HepG2 (cell line): ENCODE data around the gene SHISAL1. TPM values are rescaled to one million over a fixed set of nuclear protein-coding genes. Genes with fewer than 3 reads are reported as not detected.

ENCODE experiments used
- ATAC-seq: fragments of 200-7000 bp; cut with Tn5 transposase; 3 replicates; pipeline ENCODE4 v1.9.1; 2020; ENCODE audit warnings: mild to moderate bottlenecking, moderate library complexity
- BruUV-seq: library from RNA; stranded (reverse); fragments of 400-500 nt; replicated peaks from 2 replicates; lab custom pipeline; 2021; lab: Mats Ljungman, UMichigan
- CTCF ChIA-PET: fragments of 300-600 bp; formaldehyde crosslinking; extraction: SDS; loops from one replicate; lab custom pipeline; 2021; ENCODE audit warnings: low total read pairs, inconsistent platforms, low intra/inter-chr PET ratio; lab: Yijun Ruan, JAX
- POLR2A ChIA-PET: fragments of 350-600 bp; sonication (Branson Sonifier 250); formaldehyde crosslinking; loops from one replicate; lab custom pipeline; 2020; ENCODE audit warnings: antibody characterized with exemption, inconsistent platforms; lab: Yijun Ruan, JAX
- DNase-seq: peaks from one replicate; pipeline ENCODE4 v3.0.0-alpha.2; 2015; ENCODE audit warnings: low spot score
- FAIRE-seq: peaks from 3 replicates; lab custom pipeline; 2011; peaks lifted over from hg19 to GRCh38; lab: Jason Lieb, UNC
- H2AFZ ChIP-seq: one replicate; pipeline ENCODE4 v1.6.1; 2011; ENCODE audit warnings: low read length, inconsistent platforms
- H3K27ac ChIP-seq: fragments of 300-600 bp; 3 replicates; pipeline ENCODE4 v1.8.0; 2011; ENCODE audit warnings: mixed run types, mild to moderate bottlenecking, mixed read lengths, low read length, inconsistent platforms; ENCODE audit not compliant: insufficient read depth; ENCODE audit errors: extremely low read length
- H3K27me3 ChIP-seq, 2 experiments: fragments of 200-600 bp in 1 of 2; 2 replicates in 1 of 2; 3 replicates in 1 of 2; pipeline versions ENCODE4 v1.6.0 to v1.8.0; 2011; ENCODE audit warnings: low read length in 2 of 2, mild to moderate bottlenecking in 2 of 2, moderate library complexity in 2 of 2, inconsistent platforms in 1 of 2; ENCODE audit not compliant: insufficient read depth in 2 of 2, control insufficient read depth in 1 of 2
- H3K36me3 ChIP-seq, 2 experiments: fragments of 200-600 bp in 1 of 2; replicated peaks in 1 of 2; 2 replicates in 1 of 2; 3 replicates in 1 of 2; pipeline versions ENCODE4 v1.5.1 to v1.8.0; 2011; ENCODE audit warnings: low read length in 2 of 2, inconsistent platforms in 1 of 2; ENCODE audit not compliant: insufficient read depth in 2 of 2, control insufficient read depth in 1 of 2
- H3K4me1 ChIP-seq: 2 replicates; pipeline ENCODE4 v1.5.1; 2012; ENCODE audit warnings: low read length, inconsistent platforms; ENCODE audit not compliant: insufficient read depth
- H3K4me2 ChIP-seq: 2 replicates; pipeline ENCODE4 v1.6.0; 2011; ENCODE audit warnings: low read depth, low read length, inconsistent platforms
- H3K4me3 ChIP-seq, 3 experiments: fragments of 200-600 bp in 1 of 3; sonication (generic), shearing (Covaris generic) in 1 of 3; replicated peaks in 1 of 3; 2 replicates each; pipeline ENCODE4 v1.5.1; 2011 to 2016; ENCODE audit warnings: low read length in 3 of 3, inconsistent platforms in 2 of 3, low read depth in 2 of 3, mild to moderate bottlenecking in 2 of 3, control low read depth in 1 of 3, mixed read lengths in 1 of 3; ENCODE audit not compliant: insufficient read depth in 1 of 3
- H3K79me2 ChIP-seq: one replicate; pipeline ENCODE4 v1.6.1; 2011; ENCODE audit warnings: low read length, inconsistent platforms; ENCODE audit not compliant: insufficient read depth
- H3K9ac ChIP-seq: 2 replicates; pipeline ENCODE4 v1.6.0; 2011; ENCODE audit warnings: mild to moderate bottlenecking, low read depth, low read length, inconsistent platforms; ENCODE audit not compliant: insufficient read depth
- H3K9me3 ChIP-seq: 2 replicates; pipeline ENCODE4 v1.5.1; 2012; ENCODE audit warnings: mild to moderate bottlenecking, low read length
- H4K20me1 ChIP-seq: 2 replicates; pipeline ENCODE4 v1.6.0; 2011; ENCODE audit warnings: inconsistent platforms, mild to moderate bottlenecking, low read length, moderate library complexity; ENCODE audit not compliant: insufficient read depth
- AKNA ChIP-seq: sonication (generic); formaldehyde crosslinking; IDR thresholded peaks from 2 replicates; pipeline ENCODE4 v1.4.0; 2020; ENCODE audit warnings: missing genetic modification reagents, borderline replicate concordance
- CBX5 ChIP-seq: sonication (generic); formaldehyde crosslinking; IDR thresholded peaks from 2 replicates; pipeline ENCODE4 v1.4.0; 2020; ENCODE audit warnings: missing genetic modification reagents, borderline replicate concordance
- GPN1 ChIP-seq: sonication (generic); formaldehyde crosslinking; IDR thresholded peaks from 2 replicates; pipeline ENCODE4 v1.5.1; 2020; ENCODE audit warnings: missing genetic modification reagents, borderline replicate concordance
- MXD4 ChIP-seq: IDR thresholded peaks from 2 replicates; pipeline ENCODE4 v1.6.1; 2016; ENCODE audit warnings: mild to moderate bottlenecking, missing biosample characterization, missing genetic modification reagents
- NFRKB ChIP-seq: fragments of 450-650 bp; IDR thresholded peaks from 2 replicates; pipeline ENCODE4 v1.6.1; 2017
- PPARG ChIP-seq: conservative IDR thresholded peaks from 2 replicates; pipeline ENCODE4 v1.6.1; 2016; ENCODE audit warnings: missing biosample characterization, missing genetic modification reagents
- RXRB ChIP-seq: IDR thresholded peaks from 2 replicates; pipeline ENCODE4 v1.6.1; 2016; ENCODE audit warnings: borderline replicate concordance, missing genetic modification reagents, missing compliant biosample characterization
- SNAPC2 ChIP-seq: sonication (generic); formaldehyde crosslinking; IDR thresholded peaks from 2 replicates; pipeline ENCODE4 v1.8.1; 2022; ENCODE audit warnings: mild to moderate bottlenecking, missing genetic modification reagents
- SOX5 ChIP-seq: IDR thresholded peaks from 2 replicates; pipeline ENCODE4 v1.6.1; 2016; ENCODE audit warnings: borderline replicate concordance
- TCF7L2 ChIP-seq: IDR thresholded peaks from 2 replicates; pipeline ENCODE4 v1.6.1; 2011; ENCODE audit warnings: mild to moderate bottlenecking, low read depth, low read length, moderate library complexity
- ZFP90 ChIP-seq: sonication (generic); formaldehyde crosslinking; IDR thresholded peaks from 2 replicates; pipeline ENCODE4 v1.8.0; 2022; ENCODE audit warnings: missing genetic modification reagents, mild to moderate bottlenecking, inconsistent platforms, borderline replicate concordance
- ZNF180 ChIP-seq: sonication (generic); formaldehyde crosslinking; IDR thresholded peaks from 2 replicates; pipeline ENCODE4 v1.4.0; 2020; ENCODE audit warnings: low read depth, missing genetic modification reagents, borderline replicate concordance
- ZNF264 ChIP-seq: sonication (generic); formaldehyde crosslinking; IDR thresholded peaks from 2 replicates; pipeline ENCODE4 v1.4.0; 2020; ENCODE audit warnings: missing genetic modification reagents
- ZNF768 ChIP-seq: sonication (generic); formaldehyde crosslinking; IDR thresholded peaks from 2 replicates; pipeline ENCODE4 v1.4.0; 2020; ENCODE audit warnings: missing genetic modification reagents
- ZNF780A ChIP-seq: sonication (generic); formaldehyde crosslinking; IDR thresholded peaks from 2 replicates; pipeline ENCODE4 v1.8.0; 2022; ENCODE audit warnings: mild to moderate bottlenecking, missing genetic modification reagents, moderate library complexity
- ZNF784 ChIP-seq: sonication (generic); formaldehyde crosslinking; IDR thresholded peaks from 2 replicates; pipeline ENCODE4 v1.5.1; 2020; ENCODE audit warnings: missing genetic modification reagents, mild to moderate bottlenecking, borderline replicate concordance
- WGBS: methylation state at CpG from one replicate; pipeline ENCODE4 v1.1.6; 2017; ENCODE audit warnings: low lambda C conversion rate; 5-methylcytosine and 5-hydroxymethylcytosine counted together
- in situ Hi-C: cut with HindIII; loops from 2 replicates; pipeline ENCODE4 v1.10.0; 2017; ENCODE audit warnings: low pct_unique_long_range_greater_than_20kb; ENCODE audit not compliant: extremely low pct_ligation_motif_present
- intact Hi-C: fragments of 100-400 bp; cut with micrococcal nuclease; formaldehyde crosslinking; loops from one replicate; pipeline ENCODE4 v1.10.0; 2022; ENCODE audit not compliant: unreplicated experiment
- polyA plus RNA-seq, 8 experiments: library from polyadenylated mRNA; depleted of rRNA in 3 of 8; stranded (reverse) in 7 of 8; unstranded in 1 of 8; fragments of >200 nt; fragmentation: Illumina TruSeq in 4 of 8; extraction: Trizol in 4 of 8; gene quantifications; 2 replicates each; pipeline versions ENCODE4 v1.2.1 to v1.2.3, GENCODE V29; 2011 to 2016; ENCODE audit warnings: low read depth in 4 of 8, missing spikeins in 1 of 8, mixed read lengths in 1 of 8; ENCODE audit not compliant: insufficient read depth in 1 of 8
- total RNA-seq, 5 experiments: library from RNA; depleted of rRNA; stranded (reverse); fragments of >200 nt; fragmentation: Illumina TruSeq; extraction: Trizol; gene quantifications; 2 replicates each; pipeline ENCODE4 v1.2.3, GENCODE V29; 2016; ENCODE audit warnings: low read depth in 1 of 5
- TF ChIP-seq, protein P1 (sequence below): sonication (generic); formaldehyde crosslinking; IDR thresholded peaks from 2 replicates; pipeline ENCODE4 v1.4.0; 2020; ENCODE audit warnings: low read depth, mild to moderate bottlenecking, missing genetic modification reagents
- TF ChIP-seq, protein P2 (sequence below): sonication (generic); formaldehyde crosslinking; IDR thresholded peaks from 2 replicates; pipeline ENCODE4 v1.5.0; 2020; ENCODE audit warnings: missing genetic modification reagents, mild to moderate bottlenecking, borderline replicate concordance

Gene SHISAL1
- total and polyA plus RNA-seq, 2 of the 13 experiments (the other 11 are each of a cell fraction or from before 2014, with no cell fraction given): not detected

GRCh38 chr22:44201665-44202064 lies 111.1 kb downstream of the SHISAL1 start:
- Histone ChIP-seq H3K4me3 (no peak overlapping the region), H3K9ac (no peak overlapping the region), H3K79me2 (no peaks in the 10 kb centered on the region), H3K27me3 (peaks cover 5 to 38% of the 10 kb centered on the region in 2 experiments; a peak in 4 of 5 replicates), H4K20me1 (no peaks in the 10 kb centered on the region), H3K4me1 (no peaks in the 10 kb centered on the region), H3K4me2 (no peak overlapping the region), H2AFZ (no peak overlapping the region), H3K36me3 (no peaks in the 10 kb centered on the region), H3K9me3 (no peaks in the 10 kb centered on the region), H3K27ac (no peak overlapping the region)
- POLR2A ChIA-PET: no interaction called here
- TF ChIP-seq ZNF180 (CRISPR knock-in tag) (no peak), SOX5 (CRISPR knock-in tag) (no peak), CBX5 (CRISPR knock-in tag) (no peak), ZNF784 (CRISPR knock-in tag) (no peak), GPN1 (CRISPR knock-in tag) (no peak), RXRB (CRISPR knock-in tag) (no peak), ZNF780A (CRISPR knock-in tag) (no peak), ZNF768 (CRISPR knock-in tag) (no peak), ZFP90 (CRISPR knock-in tag) (no peak), TCF7L2 (no peak), PPARG (CRISPR knock-in tag) (no peak), AKNA (CRISPR knock-in tag) (no peak), NFRKB (no peak), MXD4 (CRISPR knock-in tag) (no peak), SNAPC2 (CRISPR knock-in tag) (no peak), ZNF264 (CRISPR knock-in tag) (no peak)
- TF ChIP-seq, protein P1, sequence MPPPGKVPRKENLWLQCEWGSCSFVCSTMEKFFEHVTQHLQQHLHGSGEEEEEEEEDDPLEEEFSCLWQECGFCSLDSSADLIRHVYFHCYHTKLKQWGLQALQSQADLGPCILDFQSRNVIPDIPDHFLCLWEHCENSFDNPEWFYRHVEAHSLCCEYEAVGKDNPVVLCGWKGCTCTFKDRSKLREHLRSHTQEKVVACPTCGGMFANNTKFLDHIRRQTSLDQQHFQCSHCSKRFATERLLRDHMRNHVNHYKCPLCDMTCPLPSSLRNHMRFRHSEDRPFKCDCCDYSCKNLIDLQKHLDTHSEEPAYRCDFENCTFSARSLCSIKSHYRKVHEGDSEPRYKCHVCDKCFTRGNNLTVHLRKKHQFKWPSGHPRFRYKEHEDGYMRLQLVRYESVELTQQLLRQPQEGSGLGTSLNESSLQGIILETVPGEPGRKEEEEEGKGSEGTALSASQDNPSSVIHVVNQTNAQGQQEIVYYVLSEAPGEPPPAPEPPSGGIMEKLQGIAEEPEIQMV: no peak
- TF ChIP-seq, protein P2, sequence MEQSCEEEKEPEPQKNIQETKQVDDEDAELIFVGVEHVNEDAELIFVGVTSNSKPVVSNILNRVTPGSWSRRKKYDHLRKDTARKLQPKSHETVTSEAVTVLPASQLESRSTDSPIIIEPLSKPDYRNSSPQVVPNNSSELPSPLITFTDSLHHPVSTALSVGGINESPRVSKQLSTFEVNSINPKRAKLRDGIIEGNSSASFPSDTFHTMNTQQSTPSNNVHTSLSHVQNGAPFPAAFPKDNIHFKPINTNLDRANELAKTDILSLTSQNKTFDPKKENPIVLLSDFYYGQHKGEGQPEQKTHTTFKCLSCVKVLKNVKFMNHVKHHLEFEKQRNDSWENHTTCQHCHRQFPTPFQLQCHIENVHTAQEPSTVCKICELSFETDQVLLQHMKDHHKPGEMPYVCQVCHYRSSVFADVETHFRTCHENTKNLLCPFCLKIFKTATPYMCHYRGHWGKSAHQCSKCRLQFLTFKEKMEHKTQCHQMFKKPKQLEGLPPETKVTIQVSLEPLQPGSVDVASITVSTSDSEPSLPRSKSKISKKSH (CRISPR knock-in tag): no peak
- CTCF ChIA-PET: no interaction called here
- no CpG with 5 or more reads among the region's 12 CpGs for WGBS
- DNase-seq: no peak
- no TSS peak for BruUV-seq
- no peak for FAIRE-seq
- ATAC-seq: no peak
- in situ Hi-C loops: no loop called here
- intact Hi-C loops: no loop called here
